GM21723 (cell line): ENCODE results near the gene CDK12.

Experiments used
- ATAC-seq: cut with Tn5 transposase; IDR thresholded peaks from one replicate; pipeline ENCODE4 v1.9.1; 2021; ENCODE audit warnings: mild to moderate bottlenecking, moderate library complexity; ENCODE audit not compliant: unreplicated experiment

CDK12 gene

DNA sequence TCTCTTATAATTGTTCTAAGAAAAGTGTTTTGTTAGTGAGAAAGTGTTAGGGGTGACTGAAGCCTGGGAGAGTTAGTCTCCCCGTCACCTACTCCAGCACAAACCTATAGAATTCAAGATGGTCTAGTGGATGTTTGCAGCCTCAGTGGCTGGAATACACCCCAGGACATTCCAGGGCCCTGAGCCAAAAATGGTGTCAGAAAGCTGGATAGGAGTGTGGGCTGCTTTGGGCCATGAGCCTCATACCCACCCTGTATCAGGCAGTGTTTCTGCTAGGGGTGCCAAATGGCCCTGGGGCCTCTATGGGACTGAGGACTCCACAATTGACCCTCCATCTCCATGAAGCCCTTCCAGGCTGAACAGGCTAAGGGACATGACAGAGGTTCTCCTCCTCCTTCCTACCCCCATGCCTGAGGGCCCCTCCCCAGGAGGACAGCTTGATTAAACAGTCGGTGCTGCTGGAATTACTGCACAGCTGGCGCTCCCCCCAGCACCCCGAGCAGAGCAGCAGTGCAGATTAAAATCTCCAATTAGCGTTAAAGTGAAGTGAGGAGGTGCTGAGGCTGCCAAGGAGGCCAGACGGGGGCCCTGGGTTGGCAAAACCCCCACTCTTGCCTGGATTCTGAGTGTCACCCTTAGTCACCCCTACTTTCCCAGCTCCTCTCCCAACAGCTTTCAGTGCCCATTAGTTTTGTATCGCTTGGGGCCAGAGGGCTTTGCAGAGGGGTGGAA lies 87.4 kb downstream of the CDK12 start:
- ATAC-seq: no peak

DNA sequence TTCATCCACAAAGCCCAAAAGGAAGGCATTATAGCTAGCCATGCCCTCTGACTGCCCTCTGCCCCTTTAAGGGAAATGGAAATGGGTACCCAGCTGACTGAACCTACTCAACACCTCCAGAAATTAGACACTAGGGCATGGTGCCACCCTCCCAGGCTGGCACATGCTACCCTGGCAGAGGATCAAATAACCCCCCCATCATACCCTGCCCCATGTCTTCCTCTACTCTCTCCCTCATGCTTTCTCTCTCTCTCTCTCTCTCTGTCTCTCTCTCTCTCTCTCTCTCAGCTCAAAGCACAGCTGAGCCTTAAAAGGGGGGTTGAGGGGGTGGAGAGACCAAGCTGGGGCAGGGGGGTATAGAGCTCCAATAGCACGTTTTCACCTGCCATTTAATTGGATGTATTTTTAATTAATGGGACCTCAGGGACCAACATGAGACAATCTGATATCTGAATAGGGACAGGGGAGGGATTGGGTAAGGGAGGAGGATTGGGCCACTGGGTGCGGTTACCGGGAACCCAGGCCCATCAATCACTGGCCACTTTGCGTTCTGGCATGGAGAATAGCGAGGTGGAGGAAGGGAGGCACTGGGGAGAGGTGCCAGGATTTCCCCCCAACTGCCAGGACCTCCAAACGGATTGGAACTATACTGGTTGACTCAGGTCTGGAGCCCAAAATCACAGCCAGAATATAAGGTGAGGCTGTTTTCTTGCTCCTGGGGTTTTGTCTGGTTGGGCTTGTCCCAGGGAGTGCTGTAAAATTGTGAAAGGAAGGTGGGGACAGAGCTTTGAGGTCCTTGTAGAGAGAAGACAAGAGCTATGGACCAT lies 88.7 kb downstream of the CDK12 start:
- no peak for ATAC-seq

DNA sequence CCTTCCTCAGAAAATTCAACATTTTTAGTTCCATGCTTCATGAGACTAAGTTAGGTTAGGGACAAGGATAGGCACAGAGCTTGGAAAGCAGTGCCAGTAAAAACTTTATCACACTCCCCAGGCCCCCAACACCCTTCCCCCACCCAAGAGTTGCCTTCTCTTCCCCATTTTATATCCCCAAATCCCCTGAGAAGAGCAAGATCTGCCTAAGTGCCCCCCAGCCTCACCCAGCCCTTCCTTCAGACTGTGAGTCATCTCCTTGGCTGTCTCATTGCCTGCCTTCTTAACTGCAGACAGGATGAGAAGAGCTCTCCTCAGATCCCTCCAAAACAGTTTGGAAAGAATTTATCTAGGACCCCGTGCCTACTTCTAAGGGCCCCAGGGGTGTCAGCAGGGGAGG lies 90.6 kb downstream of the CDK12 start:
- ATAC-seq: no peak

DNA sequence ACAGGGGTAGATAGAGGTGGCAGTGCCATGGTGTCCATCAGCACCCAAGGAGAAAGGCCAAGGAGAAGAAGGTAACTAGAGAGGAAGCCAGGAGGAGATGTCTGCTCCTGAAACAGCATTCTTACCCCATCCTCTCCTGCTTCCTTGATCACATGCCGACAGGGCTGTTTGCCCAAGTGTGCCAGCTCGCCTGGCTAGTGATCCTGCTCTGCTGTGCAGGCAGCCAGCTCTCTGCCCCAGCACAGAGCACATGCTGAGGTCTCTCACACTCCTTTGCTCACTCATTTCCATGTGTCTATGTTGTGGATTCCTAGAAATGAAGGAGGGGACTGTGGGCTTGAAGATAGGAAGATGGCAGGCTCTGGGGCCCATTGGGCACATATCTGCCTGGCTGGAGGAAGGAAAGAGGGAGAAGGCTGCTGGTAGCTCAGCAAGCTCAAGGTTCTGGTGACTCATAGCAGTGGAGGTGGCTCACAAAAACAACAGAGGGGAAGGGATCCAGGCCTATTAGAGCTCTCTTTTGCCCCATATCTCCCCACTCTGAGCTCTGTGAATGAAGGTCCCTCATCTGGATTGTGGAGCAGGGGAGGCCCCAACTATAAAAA lies 92.2 kb downstream of the CDK12 start:
- no peak for ATAC-seq

DNA sequence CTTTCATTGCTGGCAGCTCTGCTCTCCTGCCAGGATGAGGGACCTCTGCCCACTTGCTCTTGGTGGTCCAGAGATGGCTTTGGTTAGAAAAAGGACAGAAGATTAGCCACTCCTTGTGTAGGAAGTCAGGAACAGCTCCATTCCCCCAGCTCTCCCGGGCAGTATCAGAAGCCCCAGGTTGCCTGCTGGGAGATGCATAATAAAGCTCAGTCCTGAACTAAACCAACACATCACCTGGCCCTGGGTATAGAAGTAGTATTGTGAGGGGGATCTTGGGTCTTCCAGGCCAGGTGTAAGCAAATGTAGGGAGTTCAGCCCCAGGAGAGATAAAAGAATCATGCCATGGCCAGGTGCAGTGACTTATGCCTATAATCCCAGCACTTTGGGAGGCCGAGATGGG lies 94.1 kb downstream of the CDK12 start:
- no peak for ATAC-seq

DNA sequence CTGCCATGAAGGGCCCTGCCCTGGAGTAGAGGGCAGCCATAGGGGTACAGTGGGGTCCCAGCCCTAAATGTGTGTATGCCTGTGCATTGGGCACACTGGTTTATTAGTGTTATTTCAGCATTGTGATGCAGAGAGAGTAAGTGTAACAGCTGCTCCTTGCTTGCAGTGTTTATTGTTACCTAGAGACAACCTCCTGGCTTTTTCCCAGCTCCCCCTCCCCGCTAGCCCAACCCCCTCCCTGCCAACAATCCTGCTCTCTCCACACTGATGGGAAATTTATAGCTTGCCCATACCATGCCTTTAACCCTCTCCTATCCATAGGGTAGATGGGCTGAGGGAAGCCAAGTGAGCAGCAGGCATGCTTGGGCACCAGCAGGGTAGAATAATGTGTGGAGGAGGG lies 95.1 kb downstream of the CDK12 start:
- no peak for ATAC-seq

DNA sequence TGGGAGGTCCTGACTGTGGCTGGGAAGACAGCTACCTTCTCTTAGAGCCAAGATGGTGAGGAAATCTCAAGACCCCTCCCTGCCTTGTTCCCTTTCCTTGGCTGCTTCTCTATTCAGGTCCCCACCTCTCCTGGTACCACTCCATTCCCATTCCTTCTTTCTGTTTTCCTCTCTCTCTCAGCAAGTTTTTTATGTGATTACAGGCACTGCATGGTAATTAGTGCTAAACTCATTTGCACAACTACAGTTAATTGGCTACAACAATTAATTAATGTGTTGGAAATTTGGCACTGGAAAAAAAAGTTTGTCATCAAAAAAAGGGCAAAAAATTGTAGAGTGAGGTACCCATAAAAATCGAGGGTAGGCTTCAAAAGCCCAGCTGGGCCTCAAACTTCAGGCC lies 101.1 kb downstream of the CDK12 start:
- no peak for ATAC-seq

DNA sequence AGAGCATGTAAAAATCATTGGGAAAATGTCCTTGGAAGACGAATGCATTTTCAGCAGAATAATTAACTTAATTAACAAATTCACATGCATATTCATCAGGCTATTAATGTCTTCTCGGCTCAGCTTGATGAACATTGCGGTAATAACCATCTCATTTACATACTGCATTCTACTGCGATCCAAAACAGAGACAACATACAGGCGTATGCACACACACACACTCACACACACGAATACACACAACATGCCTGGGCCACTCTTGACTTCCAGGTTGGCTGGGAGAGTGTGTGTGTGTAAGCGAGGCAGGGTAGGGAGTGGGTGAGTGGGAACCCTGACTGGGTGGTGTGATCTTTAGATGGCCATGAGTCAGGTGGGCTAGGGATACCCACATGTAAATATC lies 101.7 kb downstream of the CDK12 start:
- ATAC-seq: no peak

DNA sequence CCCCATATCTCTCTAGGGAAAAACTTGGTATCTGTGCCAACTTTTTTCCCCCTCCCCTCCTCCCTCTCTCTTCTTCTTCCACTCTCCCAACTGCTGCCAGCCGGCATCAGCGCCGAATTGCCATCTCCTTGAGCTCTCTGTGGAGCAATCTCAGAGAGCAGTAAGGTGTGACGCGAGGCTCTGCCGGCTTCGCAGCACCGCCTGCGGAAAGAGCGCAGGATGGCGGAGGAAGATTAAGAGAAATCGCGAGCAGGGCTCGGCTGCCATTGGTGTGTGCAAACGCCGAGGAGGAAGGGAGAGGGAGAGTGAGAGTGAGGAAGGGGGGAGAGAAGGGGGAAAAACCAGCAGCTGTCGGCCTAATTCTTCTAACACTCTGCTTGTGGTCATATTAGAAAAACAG lies 102.2 kb downstream of the CDK12 start:
- ATAC-seq: no peak

DNA sequence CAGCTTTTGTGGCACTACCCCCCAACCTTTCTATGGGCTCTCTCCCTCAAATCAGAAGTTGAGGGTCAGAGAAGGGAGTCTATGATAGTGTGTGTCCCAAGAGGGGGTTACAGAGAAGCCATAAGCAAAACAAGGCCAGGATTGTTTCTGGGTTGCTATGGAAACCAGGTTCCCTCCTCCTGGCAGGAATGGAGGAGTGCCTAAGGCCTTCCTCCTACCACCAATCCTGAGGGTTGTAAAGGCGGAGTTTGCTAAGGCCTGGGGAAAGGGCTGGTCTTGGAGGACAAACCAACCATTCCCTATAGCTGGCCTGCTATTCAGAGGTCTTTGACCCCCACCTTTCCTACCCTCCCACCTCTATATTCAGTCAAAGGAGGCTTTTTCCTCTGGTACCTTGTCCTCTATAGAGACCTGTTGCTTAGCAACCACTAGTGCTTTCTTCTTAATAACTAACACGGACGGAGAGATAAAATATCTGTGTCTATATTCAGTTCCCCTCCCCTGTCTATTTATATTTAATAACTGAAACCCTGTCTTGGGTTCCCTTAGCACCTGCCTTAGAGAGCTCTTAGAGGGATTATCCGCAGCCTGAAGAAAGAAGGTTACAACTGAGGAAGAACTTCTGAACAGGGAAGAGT lies 103.0 kb downstream of the CDK12 start:
- ATAC-seq: no peak

DNA sequence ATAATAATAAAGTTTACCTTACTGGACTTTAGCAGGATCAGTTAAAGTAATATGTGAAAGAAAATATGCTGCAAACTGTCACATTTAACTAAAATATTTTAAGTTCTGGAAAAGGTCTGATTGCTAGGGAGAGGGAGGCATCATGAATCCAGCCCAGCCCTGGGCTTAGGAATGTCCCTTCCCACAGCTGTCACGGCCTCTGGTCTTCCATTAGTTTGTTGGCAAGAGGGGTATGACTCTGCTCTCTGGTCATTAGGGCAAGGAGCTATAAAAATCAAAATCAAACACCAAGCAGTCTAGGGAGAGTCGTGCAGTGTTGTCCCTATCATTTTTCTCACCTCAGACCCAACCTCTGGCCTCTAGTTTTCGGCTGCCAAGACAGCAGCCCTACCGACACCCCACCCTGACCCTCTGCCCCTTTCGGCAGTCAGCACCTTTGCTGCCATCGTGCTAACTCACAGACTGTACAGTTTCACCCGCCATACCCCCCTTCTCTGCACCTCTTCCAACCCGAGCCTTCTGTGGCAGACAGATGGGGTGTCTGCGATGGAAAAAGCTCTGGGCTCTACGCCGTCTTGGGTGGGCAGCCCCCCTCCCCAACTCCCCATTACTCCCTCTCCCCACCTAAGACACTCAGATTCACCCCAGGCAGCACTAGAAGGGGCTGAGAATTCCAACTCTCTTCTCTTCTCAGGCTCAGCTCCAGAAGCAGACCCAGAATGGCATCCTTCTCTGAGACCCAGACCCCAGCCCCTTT lies 105.0 kb downstream of the CDK12 start:
- ATAC-seq: no peak

DNA sequence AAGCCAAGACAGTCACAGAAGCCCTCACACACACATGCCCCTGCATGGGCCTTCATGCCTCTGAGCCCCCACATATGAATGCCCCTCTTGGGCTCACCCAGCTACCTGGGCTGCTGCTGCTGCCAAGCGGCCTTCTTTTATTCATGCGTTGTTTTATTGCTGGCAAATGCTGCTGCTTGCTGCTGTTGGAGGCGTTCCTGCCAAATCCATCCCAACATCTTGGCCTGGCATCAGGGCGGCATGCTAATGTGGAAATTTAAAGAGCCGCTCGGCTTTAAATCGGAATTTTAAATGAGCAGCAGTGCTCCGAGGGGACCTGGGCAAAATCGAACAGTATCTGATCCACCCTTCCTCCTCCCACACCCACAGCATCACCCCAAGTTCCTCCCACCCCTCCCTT lies 107.4 kb downstream of the CDK12 start:
- no peak for ATAC-seq

DNA sequence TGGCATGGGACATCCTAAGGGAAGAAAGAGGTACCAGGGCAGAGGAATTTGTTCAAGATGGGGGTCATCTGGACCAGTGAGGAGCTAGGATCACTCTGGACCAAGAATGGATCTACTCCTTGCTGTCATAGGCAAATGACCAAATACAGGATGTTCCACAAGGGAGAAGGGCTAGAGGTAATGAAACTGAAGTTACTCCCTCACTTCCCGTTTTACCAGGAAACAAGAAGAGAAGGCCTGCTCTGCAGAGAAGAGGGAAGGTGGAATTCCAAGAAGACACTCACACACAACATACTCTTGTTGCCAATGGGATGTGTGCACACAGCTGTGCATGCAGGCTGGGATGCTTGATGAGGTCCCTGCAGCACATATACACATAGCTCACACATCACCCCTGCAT lies 107.8 kb downstream of the CDK12 start:
- ATAC-seq: no peak

DNA sequence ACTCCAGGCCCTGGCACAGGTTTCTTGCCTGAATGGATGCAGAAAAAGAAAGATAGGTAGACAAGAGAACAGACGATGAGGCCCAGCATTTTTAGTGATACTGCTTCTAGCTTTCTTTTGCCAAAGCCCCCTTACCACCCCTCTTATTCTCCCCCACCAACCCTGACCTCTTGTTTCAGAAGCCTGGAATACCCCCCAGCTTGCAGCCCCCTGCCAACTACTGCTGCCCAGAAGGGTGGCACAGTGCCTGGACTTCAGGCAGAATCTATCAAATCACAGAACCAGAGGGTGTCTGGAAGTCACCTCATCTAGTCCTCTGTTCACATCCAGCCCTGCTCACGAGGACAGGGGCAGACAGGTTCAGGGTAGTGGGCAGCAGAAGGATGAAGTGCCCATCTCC lies 110.8 kb downstream of the CDK12 start:
- ATAC-seq: no peak

DNA sequence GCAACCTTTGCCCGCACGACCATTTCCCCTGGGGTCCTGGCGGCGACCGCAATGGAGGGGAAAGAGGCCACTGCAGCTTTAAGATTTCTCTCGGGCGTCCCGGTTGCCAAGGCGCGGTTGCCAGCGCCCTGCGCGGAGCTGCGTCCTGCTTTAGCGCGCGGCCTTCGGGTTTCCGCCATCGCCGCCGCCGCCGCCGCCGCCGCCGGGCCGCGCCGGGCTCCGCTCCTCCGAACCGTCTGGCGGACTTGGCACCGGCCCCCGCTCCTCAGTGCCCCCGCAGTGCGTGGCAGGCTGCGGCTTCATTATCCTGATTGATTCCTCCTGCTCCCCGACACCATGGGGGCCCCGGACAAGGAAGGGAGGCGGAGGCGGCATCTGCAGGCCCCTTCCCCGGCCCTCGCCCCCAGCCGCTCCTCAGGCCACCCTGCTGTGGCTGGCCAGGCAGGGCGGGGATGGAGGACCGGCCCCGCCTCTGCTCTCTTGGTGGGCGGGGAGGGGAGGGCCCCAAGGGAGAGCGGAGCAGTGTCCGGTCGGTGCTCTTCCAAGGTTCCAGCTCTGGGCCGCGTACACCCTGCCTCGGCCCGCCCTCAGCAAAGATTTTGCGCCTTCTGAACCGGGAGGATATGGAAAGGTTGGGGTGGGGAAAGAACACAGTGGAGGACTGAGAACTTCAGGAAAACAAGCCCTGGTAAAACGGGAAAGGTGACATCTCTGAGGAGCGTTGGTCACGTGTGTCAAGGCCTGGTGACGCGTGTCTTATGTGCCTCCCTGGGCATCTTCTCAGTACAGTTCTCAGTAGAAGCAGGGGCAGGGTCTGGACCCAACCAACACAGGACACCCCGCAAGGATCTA lies 112.4 kb downstream of the CDK12 start:
- no peak for ATAC-seq

DNA sequence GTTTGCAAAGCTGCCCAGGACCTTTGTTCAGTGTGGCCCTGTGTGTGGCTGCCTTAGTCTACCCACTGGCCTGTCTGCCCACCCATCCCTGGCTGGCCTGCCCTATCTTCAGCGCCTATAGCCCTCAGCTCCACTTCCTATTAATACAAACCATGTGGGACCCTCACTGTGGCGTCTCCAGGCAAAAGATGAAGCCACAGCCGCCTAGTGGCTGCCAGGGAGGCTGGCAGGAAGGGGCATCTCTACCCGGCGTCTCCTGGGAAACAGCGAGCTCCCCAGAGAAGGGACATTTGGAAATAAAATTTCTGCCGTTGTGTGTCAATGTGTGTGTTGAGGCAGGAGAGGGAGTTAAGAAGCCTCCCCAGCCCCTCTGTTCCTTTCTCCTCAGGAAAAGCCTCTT lies 114.9 kb downstream of the CDK12 start:
- no peak for ATAC-seq

DNA sequence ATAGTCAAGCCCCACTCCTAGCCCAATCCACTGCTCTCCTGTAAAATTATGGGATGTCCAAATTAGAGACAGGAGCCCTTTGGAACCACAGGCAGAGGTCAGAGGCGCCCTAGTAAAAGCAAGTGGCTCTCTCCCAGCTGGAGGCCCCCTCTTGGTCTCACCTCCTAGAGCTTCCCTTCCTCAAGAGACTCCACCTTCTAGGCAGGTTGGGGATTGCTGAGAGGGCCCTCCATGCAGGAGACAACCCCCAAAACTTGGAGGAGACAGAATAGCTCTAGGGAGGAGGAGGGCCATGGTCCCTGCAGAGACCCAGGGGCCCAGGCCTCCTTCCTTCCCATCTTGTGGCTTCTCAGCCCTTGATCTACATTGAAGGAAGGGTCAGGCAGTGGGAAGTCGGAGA lies 117.0 kb downstream of the CDK12 start:
- no peak for ATAC-seq

DNA sequence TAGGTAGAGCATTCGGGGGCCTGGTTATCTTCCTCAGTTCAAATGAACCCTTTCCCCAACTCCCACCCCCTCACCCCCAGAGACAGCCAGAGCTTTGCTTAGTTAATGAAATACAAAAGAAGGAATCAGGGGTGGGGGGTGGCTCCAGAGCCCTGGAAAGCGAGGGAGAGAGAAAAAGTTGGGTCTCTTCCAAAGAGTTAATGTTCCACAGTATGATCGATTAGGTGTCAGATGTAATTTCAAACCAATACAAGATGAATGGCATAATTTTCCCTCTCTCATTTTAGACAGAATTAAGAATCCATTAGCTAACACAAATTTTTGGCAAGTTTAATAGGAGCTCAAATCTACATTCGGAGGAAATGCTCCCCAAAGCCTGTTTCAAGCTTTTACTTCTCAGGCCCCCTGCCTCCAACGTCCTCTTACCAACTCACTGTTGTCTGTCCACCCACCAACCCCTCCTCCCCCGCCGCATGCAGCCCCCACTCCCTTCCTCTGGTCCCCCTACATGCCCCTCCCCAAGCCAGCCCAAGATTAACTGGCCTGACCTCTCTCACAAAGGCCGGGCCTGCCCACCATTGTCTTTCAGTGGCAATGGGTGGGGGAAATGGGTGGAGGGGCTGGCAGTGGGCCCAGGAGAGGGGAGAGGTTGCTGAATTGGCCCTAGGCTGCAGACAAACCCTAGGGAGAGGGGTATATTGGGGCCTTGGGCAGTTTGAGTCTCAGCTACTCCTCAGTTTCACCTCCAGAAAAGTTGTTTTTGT lies 118.2 kb downstream of the CDK12 start:
- no peak for ATAC-seq

DNA sequence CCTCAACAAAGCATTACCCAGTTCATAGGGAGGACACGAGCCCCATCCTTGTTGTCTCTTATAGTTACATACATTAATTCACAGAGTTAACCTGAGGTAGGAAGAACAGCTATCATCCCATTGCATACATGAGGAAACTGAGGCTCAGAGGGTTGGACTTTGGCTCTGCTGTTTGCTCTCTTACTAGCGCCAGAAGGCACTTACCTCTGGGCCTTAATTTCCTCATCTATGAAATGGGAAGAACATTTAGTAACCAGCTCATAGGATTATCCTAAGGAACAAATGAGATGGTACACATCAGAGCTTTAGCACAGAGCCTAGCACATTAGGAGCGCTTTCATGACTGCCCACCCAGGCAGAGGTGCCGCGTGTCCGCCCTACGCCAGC lies 118.8 kb downstream of the CDK12 start:
- no peak for ATAC-seq
